NK-92 (cell line): Measurements from ENCODE around the gene NANOS1.

Experiments
- DNase-seq: peaks from one replicate; lab custom pipeline; 2025; ENCODE audit not compliant: unreplicated experiment; lab: John Stamatoyannopoulos, UW

Gene NANOS1, protein sequence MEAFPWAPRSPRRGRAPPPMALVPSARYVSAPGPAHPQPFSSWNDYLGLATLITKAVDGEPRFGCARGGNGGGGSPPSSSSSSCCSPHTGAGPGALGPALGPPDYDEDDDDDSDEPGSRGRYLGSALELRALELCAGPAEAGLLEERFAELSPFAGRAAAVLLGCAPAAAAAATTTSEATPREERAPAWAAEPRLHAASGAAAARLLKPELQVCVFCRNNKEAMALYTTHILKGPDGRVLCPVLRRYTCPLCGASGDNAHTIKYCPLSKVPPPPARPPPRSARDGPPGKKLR

DNA sequence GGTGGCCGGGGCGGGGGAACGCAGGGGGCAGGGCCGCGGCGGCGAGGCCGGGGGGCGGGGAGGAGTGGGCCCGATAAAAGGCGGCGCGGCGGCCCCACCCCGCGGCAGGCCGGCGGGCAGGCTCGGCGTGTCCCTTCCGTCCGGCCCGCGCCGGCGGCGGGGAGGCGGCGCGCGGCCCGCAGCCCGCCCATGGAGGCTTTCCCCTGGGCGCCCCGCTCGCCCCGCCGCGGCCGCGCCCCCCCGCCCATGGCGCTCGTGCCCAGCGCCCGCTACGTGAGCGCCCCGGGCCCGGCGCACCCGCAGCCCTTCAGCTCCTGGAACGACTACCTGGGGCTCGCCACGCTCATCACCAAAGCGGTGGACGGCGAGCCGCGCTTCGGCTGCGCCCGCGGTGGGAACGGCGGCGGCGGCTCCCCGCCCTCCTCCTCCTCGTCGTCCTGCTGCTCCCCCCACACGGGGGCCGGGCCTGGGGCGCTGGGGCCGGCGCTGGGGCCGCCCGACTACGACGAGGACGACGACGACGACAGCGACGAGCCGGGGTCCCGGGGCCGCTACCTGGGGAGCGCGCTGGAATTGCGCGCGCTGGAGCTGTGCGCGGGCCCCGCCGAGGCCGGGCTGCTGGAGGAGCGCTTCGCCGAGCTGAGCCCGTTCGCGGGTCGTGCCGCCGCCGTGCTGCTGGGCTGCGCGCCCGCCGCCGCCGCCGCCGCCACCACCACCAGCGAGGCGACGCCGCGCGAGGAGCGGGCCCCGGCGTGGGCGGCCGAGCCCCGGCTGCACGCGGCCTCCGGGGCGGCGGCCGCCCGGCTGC, at the start of gene NANOS1:
Gene NANOS1 (plus strand): TSS at position 102 of the 808 bp plus-strand sequence. CDS start 88 bp downstream, at position 190.
- DNase-seq, result no peak

- no peak for DNase-seq
These were observed 49.2 kb upstream of the NANOS1 start for GRCh38 chr10:118980135-118980865.

GRCh38 chr10:118980870-118981269, 48.6 kb upstream of the NANOS1 start:
- no peak for DNase-seq

DNA sequence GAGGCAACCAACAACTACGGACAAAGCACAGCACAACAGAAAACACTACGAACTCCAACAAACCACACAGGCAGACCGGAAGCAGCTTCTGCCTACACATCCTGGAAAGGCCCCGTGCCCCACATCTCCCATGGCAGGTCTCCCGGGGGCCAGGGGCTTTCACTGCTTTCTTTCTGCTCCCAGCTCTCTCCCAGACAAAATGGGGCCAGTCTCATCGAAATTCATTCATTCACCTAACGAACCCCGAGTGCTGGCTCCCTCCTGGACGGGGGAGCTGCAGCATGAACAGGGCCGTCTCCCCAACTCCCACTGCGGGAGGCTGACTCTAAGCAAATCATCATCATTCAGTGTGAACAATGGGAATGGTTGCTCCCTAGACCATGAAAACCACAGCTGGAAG, 47.6 kb upstream of the NANOS1 start:
- DNase-seq, result no peak

GRCh38 chr10:118982366-118982765, 47.1 kb upstream of the NANOS1 start:
- DNase-seq, result no peak

GRCh38 chr10:118983263-118983662, 46.3 kb upstream of the NANOS1 start:
- no peak for DNase-seq

DNA sequence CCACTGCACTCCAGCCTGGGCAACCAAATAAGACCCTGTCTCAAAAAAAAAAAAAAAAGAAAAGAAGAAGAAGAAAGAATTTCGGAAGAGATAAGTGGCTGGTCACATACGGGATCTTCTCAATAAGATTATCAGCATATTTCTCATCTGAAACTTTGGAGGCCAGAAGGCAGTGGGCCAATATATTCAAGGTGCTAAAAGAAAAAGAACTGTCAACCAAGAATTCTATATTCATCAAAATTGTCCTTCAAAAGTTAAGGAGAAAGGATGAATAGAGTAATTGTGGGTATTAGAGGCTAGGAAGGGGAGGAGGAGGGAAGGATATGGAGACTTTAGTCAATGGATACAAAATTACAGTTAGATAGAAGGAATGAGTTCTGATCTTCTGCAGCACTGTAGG, 43.9 kb upstream of the NANOS1 start:
- DNase-seq, result no peak

- no peak for DNase-seq
These were observed 42.4 kb upstream of the NANOS1 start for GRCh38 chr10:118986815-118987790.

DNA sequence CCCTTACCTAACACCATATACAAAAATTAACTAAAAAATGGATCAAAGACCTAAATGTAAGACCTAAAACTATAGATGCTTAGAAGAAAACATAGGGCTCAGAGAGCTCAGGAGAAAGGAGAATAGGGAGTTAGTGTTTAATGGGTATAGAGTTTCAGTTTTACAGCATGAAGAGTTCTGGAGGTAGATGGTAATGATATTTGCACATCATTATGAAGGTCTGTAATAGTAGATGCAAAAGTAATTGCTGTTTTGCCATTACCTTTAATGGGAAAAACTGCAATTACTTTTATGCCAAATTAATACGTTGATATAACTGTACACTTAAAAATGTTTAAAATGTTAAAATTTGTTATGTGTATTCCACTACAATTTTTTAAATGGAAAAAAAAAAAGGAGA, 39.2 kb upstream of the NANOS1 start:
- no peak for DNase-seq

GRCh38 chr10:118992496-118992895, 37.0 kb upstream of the NANOS1 start:
- DNase-seq, result no peak

DNA sequence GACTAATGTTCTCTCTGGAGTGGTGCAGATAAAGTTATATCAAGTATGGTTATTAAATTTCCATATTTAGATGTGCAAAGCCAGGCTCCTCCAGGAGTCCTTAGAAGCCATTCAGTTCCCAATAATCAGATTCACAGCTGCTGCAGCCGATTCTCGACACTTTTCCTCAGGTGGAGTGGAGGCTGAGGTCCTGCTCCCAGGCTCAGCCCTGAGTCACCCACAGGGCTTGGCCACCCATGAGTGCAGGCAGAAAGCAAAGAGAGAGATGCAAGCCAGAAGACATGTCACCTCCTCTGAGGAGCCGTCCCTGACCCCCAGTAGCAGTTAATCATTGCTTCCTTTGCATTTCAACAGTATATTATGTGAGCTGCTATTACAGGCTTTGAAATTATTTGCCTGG, 36.3 kb upstream of the NANOS1 start:
- DNase-seq, result no peak

- DNase-seq, result no peak
These were observed 35.2 kb upstream of the NANOS1 start for GRCh38 chr10:118994321-118994720.

- no peak for DNase-seq
These were observed 33.8 kb upstream of the NANOS1 start for GRCh38 chr10:118995739-118996138.

DNA sequence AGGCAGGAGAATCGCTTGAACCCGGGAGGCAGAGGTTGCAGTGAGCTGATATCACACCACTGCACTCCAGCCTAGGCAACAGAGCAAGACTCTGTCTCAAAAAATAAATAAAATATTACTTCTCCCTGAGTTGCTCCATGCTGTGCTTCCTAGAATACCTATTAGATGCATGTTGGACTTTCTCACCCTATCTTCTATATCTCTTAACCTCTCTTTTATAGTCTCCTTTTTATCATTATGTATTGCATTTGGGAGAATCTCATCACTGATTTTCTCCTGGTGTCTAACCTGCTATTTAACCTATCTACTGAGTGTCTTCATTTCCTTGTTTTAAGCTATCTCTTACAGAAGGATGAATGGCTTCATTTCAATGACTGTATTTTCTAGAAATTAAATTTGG, 32.1 kb upstream of the NANOS1 start:
- DNase-seq, result no peak

GRCh38 chr10:118998183-118998582, 31.3 kb upstream of the NANOS1 start:
- DNase-seq, result no peak

DNA sequence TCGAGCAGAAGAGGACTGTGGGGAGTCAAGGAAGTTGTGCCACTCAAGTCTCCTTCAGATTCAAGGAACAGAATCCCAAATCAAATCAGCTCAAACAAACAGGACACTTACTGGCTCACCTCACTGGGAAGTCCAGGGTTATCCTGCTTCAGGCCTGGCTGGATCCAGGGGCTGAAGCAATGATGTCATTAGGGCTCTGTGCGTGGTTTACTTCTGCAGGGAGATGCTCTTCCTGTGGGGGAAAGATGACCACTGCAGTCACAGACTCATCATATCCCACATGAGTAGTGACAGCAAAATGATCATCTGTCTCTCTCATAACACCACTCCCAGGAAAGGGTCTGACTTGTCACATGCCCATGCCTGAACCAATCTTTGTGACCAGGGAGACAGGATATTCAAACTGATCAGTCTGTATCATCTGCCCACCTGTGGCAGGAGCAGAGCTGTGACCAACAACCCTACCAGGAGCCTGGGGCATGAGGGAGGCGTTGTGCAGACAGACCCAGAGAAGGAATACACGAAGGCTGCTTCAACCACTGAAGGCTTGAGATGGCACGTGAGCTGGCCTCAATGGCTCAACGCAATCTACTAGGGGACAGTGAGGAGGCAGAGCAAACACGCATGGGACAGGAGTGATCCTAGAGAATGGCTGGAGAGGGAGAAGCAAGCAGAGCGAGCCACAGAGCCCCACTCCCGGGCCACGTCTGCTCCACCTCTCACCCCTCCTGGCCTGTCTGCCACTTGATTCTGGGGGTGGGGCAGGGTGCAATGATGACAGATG, 27.6 kb upstream of the NANOS1 start:
- no peak for DNase-seq

DNA sequence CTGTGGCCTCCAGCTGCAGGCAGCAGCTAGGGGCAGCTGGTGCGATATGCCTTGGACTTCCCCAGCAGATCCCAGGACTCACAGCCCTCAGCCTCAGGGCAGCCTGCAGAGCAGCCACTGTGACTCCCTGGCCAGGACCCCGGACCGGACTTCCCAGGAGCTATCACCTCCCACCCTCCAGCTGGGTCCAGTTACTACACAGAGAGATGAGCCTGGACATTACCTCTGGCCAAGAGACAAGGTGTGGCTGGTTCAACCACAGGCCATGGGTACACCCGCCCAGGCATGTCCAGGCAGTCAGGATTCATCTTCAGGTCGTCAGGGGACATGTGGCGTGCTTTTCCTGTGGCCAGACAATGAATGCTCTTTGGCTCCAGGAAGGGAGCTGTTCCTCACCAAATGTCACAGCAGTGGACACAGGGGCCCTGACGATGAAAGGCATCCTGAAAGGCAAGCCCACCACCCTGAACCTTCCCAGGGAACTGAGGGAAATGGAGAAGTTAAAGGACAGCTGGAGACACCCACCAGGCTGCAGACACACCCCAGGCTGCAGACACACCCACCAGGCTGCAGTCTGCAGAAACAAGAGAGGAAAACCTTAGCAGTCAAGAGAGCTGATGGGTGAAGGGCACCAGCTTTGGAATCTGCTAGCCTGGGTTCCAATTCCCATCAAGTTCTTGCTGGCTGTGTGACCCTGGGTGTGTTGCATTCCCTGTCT, 25.8 kb upstream of the NANOS1 start:
- DNase-seq, result no peak

DNA sequence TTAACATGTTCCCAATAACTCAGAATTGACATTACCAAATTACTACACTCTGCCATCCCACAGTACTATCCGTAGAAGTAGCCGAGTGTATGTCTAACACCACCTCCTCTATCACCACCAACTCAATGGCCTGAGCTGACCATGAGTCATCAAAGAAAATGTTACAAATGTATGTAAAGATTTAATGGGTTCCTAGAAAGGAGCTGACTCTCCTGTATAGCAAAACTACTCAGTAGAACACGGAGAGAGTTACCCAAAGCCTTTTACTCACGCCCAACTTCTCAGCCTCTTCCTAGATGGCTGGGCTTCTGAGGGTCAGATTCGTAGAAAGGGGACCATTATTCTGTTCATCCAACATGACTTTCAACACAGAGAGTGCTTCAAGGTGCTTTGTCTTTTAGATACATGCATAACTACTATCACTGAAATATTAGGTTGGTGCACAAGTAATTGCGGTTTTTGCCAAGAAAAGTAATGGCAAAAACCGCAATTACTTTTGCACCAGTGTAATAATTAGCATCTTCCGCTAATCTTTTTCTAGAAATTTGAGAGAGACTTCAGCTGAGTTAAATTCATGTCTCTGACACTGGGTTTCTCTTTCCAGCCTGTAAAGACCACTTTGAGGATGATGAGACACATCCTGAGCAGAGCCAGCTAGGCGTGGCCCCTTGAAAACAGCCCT, 24.0 kb upstream of the NANOS1 start:
- no peak for DNase-seq
